ENCODE measurements around the gene PEX16.

PEX16 gene

DNA sequence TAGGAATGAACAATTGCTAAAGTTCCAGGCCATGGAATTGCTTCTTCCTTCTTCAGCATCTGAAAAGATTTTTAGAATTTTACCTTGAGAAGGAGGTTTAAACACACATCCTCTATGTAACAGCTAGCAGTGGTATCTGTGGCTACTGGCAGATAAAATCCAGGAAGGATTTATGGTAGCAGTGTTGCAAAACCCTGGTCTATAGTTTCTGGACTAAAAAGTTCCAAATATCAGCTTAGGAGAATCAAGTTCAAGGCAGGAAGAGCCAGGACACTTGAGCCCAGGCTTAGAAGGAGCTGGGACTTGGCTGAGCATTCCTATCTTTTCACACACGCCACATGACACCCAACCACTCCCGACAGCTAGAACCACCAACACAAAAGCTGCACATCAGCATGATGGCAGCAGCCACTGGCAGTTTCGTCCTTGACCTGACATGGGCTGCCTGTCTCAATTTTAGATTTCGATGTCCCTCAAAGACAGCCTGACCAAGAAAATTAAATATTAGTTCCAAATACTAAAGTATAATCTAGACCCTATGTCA lies 18.9 kb upstream of the PEX16 start:
- no peak for DNase-seq (ENCODE audit: low read depth)
- TF ChIP-seq, protein P1, sequence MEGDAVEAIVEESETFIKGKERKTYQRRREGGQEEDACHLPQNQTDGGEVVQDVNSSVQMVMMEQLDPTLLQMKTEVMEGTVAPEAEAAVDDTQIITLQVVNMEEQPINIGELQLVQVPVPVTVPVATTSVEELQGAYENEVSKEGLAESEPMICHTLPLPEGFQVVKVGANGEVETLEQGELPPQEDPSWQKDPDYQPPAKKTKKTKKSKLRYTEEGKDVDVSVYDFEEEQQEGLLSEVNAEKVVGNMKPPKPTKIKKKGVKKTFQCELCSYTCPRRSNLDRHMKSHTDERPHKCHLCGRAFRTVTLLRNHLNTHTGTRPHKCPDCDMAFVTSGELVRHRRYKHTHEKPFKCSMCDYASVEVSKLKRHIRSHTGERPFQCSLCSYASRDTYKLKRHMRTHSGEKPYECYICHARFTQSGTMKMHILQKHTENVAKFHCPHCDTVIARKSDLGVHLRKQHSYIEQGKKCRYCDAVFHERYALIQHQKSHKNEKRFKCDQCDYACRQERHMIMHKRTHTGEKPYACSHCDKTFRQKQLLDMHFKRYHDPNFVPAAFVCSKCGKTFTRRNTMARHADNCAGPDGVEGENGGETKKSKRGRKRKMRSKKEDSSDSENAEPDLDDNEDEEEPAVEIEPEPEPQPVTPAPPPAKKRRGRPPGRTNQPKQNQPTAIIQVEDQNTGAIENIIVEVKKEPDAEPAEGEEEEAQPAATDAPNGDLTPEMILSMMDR (conservative IDR thresholded peaks at IDR 0.05; ENCODE audit: low read depth, low read length) = no peak
- H3K4me3 ChIP-seq (ENCODE audit: low read length) = no peak overlapping the region

DNA sequence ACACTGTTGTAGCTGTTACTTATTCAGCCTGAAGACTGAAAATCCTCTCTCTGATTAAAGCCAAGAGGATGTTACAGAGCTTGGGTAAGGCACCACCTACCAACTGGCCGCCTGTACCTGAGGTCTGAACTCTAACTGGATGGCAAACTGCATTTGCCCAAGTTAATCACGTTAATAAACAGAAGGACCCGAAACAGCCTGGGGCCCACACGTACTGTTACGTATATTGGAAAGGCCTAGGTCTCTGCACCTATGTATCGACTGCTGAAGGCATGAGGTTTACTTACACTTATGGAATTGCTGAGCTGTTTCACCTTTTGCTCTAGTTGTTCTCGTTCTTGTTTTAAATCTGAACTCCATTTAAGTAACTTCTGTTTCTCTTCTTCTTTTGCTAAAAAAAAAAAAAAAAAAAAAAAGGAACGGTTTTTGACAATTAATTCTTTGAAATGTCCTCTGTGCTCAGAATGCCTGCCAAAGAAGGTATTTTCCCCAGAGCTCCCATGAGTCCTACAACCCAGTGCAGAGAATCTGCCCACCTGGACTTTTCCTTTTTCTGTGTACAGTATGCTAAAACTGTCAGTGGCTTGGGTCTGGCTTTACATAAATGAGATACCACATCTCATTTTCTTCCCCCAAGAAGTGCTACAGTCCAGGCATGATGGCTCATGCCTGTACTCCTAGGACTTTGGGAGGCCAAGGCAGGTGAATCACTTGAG lies 17.8 kb upstream of the PEX16 start:
- no peak for DNase-seq (ENCODE audit: low read depth)
- TF ChIP-seq, protein P1 (conservative IDR thresholded peaks at IDR 0.05; ENCODE audit: low read depth, low read length) = no peak
- H3K4me3 ChIP-seq (ENCODE audit: low read length) = no peak overlapping the region

DNA sequence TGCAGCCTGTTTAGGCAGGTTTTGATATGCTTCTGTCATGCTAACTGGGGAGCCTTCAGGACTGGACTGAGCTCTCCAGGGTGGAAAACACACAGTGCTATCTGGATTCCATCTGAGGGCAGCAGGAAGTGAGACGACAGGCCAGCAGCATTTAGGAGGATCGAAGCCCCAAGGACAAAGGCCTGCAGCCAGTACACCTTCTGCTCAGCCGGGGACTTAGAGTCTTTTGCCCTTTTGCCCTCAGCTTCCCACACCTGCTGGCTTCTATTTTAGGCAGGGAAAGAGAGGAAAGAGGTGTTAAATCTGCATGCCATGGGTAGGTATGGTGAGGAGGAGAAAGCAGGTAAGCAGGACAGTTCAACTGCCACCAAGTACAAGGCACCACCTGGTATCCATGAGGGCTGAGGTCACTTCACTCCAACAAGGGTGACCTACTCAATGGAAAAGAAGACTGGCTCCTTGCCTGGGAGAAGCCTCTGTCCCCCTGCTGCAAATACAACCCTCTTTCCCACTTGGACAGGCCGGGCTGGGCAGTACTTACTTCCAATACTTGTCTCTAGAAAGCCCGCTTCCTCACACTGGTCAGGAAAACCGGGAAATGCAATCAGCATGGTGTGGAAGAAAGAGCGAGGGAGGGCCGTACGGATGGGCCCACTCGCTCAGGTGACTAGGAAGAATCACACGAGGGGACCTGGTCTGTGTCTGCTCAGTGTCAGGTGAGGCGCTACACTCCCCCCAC lies 17.1 kb upstream of the PEX16 start:
- H3K4me3 ChIP-seq (ENCODE audit: low read length) = no peak overlapping the region
- TF ChIP-seq, protein P1 (conservative IDR thresholded peaks at IDR 0.05; ENCODE audit: low read depth, low read length) = no peak
- no peak for DNase-seq (ENCODE audit: low read depth)

DNA sequence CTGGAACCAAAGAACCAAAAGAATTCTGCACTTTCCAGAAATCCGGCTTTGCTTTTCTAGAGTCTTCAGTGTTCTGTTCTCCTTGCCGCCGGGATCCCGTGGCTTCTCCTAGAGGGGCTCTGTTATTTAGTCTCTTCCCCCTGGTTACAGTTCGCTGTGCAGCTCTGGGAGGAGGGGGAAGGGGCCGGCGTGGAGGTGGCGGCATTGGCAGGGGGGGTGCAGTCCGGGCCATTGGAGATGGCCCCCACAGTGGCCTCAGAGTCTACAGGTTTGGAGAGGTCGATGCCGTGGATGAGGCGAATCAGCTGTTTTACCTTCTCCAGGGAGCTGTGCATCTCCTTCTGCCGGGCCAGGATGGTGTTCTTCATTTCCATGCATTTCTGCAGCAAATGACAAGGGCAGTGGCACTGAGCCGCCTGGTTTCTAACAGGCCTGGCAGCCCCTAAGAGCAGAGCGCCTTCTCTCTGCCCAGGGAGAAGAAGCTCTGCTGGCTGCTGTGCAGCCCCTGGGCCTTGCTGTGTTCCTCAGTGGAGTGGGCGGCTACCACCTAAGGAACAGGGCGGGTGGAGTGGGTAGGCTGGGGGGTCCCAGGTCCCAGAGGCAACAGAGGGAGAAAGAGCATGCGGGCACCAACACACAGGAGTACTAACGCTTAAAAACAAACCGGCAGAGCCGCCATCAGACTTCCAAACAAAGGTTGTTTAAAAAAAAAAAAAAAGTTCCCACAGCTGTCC lies 16.3 kb upstream of the PEX16 start:
- TF ChIP-seq, protein P1 (conservative IDR thresholded peaks at IDR 0.05; ENCODE audit: low read depth, low read length) = no peak
- no peak for DNase-seq (ENCODE audit: low read depth)
- no peak overlapping the region for H3K4me3 ChIP-seq (ENCODE audit: low read length)

DNA sequence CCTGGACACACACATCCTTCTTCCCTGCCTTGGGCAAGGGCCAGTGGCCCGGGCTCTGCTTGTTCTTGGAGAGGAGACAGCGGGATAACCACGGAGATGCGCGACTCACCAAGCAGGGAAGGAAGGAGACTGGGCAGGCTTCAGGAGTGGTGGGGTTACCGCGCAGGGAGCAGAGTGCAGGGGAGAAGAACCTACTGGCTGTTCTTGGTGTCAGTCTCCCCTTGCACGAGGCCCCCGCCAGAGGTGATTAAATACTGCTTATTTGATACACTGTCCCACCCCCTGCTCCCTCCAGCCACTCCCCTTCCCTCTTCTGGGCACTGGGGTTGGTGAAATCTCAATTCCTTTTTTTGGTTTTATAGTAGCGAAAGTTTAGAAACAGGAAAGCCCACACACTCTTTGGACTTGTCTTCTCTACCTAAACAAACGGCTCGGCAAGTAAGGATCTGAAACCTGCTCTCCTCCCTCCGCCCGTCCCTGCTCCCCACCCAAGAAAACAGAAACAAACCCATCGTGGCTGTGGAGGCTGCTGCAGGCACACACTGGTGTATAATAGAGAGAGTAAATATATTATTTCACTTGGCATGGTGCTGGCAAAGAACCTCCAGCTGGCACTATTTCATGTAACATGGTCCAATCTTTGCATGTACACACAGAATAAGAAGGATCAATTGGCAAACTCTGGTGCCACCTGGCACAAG lies 15.6 kb upstream of the PEX16 start:
- no peak for DNase-seq (ENCODE audit: low read depth)
- H3K4me3 ChIP-seq (ENCODE audit: low read length) = no peak overlapping the region
- TF ChIP-seq, protein P1 (conservative IDR thresholded peaks at IDR 0.05; ENCODE audit: low read depth, low read length) = no peak

DNA sequence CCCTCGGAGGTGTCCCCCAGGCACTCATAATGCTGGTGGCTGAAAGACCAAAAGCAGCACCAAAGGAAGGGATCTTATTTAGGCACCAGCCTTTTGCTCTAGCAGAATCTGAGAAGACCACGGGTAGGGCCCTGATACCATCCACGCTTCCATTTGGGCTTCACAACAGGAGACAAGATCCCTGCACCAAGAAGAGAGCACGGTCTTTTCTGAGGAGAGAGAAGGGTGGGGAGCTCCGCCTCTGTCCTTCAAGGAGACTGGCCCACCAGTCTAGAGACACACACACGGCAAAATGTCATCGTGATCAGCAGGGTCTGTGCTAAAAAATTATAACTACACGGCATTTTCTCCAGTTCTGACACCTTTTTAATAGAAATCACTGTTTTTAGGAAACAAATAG lies 14.5 kb upstream of the PEX16 start:
- H3K4me3 ChIP-seq (ENCODE audit: low read length) = no peak overlapping the region
- TF ChIP-seq, protein P1 (conservative IDR thresholded peaks at IDR 0.05; ENCODE audit: low read depth, low read length) = no peak
- no peak for DNase-seq (ENCODE audit: low read depth)
